Stimulated activated CD8-positive, alpha-beta memory T cell treated with anti-CD3 and anti-CD28 coated beads, Interleukin-2, amount 100 ng/mL, for 48 hours (primary cell): ENCODE measurements around the gene CDCA4.

Experiments
- DNase-seq, 2 donors: peaks; one replicate each; pipeline ENCODE4 v3.0.0-alpha.2; 2020; ENCODE audit warnings: low read depth in 2 of 2

The CDCA4 gene

DNA sequence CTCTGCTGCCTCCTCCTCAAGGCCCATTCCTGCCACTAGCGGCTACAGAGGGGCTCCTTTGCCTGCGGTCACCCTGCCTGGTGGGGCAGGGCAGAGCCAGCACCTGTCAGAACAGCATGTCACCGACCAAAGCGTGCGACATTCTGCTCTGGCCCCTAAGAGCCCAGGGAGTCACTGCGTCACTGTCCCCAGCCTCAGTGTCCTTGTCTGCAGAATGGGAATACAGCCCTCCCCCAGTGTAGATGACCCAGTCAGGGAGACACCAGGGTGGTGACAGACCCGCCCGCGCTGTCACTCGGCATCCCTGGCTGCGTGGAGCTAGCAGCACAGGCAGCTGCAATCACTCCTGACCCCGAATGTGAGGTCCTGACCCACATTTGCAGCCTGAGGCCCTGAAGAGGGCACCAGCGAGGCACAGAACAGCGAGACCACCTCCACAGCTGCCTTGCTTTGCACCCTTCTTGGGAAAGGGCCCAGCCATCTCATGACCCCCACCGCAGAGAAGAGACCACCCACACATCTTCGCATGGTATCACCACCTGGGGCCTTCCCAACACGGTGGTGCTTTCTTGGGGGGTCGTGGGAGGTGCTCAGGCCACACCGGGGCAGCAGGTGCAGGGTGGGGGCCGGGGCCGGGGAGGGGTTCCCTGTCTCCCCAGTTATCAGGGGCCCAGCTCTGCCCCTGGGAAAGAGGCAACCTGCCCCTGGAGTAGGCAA lies 45.2 kb downstream of the CDCA4 start:
- no peak for DNase-seq

- no peak for DNase-seq
These were observed 46.1 kb downstream of the CDCA4 start for GRCh38 chr14:104974665-104975390.

- no peak for DNase-seq
These were observed 46.7 kb downstream of the CDCA4 start for GRCh38 chr14:104974146-104974541.

GRCh38 chr14:104973385-104974145 lies 47.3 kb downstream of the CDCA4 start:
- DNase-seq: no peak

GRCh38 chr14:104973135-104973384 lies 47.8 kb downstream of the CDCA4 start:
- no peak for DNase-seq

- no peak for DNase-seq
These were observed 48.4 kb downstream of the CDCA4 start for GRCh38 chr14:104972301-104973134.

DNA sequence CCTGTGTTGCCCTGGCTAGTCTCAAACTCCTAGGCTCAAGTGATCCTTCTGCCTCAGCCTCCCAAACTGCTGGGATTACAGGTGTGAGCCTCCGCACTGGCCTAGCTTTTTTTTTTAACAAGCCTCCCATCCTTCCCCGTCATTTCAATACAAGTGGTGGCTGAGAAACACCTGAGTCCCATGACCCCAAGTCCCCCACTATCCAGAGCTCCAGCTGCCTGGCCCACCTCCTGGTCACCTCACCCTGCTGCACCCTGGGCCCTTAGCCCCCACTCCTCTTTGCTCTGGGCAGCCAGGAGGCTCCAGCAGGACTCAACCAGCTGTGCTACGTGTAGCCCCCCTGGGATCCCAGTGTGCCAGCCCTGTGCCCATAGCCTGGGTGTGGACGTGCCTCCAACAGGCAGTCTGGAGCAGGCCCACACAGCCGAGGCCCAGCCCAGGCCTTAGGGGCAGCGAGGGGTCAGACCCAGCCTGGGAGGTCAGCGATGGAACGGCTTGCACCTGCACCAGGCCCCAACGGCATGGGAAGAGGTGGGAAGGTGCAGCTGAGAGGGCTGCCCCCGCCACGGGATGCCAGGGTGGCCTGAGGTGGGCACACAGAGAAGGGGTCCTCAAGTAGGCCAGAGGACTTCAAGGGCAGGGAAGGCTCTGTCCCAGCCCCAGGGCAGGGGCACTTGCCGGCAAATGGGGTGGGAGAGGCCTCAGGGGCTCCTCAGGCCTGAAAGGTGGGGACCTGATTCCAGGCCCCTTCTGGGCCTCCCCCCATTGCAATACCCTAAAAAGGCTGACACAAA lies 49.2 kb downstream of the CDCA4 start:
- DNase-seq: no peak

DNA sequence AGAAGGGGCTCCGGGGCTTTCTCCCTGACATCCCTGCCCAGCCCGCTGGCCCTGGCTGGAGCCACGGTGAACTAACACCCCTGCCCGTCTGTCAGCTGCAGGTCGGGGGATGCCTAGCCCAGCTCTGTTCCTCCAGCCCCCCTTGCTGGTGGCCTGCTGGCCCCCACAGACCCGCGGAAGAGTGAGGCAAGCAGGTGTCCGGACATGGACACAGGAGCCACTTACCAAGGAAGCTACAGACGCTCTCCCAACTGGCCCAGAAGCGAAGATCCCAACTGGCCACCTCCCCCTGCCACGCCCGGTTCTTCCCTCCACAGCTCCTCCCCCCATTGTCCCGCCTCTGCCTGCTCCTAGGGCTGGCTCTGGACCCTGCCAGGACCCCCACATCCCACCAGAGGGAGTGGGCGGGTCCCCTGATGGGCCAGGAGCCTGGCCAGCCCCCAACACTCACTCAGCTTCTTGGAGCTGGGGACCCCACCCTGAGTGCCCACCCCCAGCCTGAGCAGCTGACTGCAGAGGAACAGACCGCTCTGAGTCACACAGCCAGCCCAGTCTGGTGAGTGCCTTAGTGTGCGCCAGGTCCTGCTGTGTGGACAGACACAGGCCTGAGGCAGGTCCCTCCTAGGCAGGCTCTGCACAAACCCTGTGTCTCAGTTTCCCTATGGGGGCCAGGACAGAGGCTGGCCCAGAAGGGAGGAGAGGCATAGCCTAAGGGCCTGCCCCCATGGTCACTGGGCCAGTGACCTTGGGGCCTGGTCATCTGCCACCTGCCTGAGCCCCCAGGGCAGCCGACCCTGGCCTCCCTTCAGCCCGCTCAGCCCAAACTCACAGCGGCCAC lies 50.4 kb downstream of the CDCA4 start:
- DNase-seq: no peak

DNA sequence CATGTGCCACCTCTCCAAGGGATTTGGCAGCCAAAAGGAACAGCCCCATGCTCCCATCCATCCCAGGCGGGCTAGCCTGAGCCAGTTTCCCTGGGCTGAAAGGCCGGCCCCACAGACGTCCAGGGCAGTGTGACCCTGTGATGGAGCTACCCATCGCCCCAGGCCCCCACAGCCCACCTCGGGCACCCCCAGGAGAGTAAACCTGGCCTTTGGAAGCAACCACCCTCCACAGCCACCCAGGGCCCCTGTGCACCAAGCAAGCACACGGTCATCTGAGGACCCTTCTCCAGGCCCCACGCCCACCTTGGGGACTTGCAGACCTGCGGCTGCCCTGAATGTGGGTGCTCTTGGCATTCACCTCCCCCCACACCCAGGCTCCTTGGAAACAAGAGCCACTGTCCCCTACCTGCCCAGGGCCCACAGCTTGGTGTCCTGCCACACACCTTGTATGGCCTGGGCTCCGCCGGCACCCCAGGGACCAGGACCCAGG lies 51.1 kb downstream of the CDCA4 start:
- no peak for DNase-seq

- DNase-seq: no peak
These were observed 52.1 kb downstream of the CDCA4 start for GRCh38 chr14:104968541-104969401.

DNA sequence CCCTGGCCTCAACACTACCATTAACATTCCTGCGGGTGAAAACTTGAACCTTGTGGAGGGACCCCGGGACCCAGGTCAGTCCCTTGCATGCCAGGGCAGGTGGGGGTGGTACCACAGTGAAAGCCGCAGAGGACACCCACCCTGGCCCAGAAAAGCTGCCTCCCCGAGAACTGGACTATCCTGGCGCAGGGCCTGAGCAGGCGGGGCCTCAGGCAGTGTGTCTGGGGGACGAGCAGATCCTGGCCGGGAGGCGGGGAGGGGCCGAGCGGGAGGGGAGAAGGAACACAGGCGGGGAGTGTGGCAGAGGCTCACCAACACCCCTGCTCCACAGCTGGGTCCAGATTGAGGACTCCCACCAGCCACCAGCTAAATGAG lies 52.7 kb downstream of the CDCA4 start:
- DNase-seq: no peak

DNA sequence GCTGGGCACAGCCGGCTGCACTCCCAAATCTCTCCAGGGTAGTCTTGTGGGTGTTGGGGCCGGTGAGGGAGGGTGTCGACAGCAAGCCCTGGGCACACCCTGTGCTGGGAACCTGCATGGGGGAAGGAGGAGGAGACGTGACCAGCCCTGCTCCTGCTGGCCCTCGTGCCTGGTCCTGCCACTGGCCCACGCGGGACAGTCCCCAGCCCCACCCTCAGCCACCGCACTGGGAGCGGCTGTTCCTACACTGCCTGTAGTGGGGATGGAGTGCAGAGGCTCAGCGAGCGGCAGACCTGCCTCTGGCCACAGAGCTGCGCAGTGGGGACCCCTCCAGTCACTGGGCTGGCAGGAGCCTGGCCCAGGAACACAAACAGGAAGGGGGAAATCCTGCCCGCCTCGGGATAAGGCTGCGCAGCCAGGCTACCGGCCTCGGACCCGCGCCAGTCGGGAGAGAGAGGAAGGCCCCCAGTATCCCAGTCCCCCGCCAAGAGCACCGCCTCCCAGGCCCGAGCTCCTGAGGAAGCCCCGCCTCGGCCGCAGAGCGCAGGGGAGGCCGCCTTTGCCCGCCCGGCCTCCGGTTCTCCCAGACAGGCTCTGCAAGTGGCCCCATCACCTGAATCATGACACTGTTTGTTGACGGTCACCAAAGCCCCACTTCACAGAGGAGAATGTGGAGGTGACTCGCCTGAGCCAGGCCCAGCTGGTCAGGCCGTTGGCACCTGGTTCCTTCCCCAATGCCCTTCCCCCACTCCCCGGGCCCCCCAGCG lies 53.3 kb downstream of the CDCA4 start:
- no peak for DNase-seq

DNA sequence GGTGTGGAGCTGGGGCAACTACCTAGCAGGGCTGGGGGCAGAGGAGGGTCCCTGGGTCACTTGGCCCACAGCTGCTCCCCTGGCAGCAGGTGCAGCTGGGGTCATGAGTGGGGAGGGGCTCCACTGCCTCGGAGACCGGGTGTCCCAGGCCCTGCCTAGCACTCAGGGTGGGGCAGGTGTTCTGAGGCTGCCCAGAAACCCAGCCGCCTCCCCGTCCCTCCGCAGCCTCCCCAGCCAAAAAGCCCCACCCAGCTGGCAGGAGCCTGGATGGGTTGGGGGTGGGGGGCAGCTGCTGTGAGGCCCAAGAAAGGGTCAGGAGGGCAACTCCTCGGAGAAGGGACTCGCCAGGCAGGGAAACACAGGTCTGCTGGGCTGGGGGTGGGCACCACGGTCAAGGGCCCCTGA lies 53.9 kb downstream of the CDCA4 start:
- no peak for DNase-seq

GRCh38 chr14:104966261-104966865 lies 54.5 kb downstream of the CDCA4 start:
- DNase-seq: no peak

GRCh38 chr14:104965561-104966231 lies 55.2 kb downstream of the CDCA4 start:
- DNase-seq: no peak

DNA sequence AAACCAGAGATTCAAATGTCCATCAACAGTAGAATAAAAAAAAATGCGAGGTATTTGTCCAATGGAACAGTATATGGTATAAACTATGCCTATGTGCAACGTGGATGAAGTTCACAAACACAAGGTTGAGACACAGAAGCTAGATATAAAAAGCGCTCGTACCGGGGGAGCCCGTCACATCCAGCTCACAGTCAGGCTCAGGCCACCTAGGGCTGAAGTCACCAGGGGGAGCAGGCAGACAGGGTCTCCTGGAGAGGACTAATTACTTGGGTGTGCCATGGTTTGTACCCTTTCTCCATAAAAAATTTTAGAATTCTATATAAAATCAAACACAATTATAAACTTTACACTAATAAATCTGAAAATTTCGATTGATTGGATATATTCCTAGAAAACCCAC lies 56.3 kb downstream of the CDCA4 start:
- no peak for DNase-seq
